Activated CD8-positive, alpha-beta memory T cell treated with anti-CD3 and anti-CD28 coated beads, Interleukin-2, amount 10 ng/mL, durations not matched to agents 7 days and 5 days (primary cell): ENCODE measurements around the gene WDR27. TPM values are rescaled to one million over a fixed set of nuclear protein-coding genes. Genes with fewer than 3 reads are reported as not detected.
"Not testable (repeated sequence)": the region's sequence is repeated elsewhere in the genome, so short reads cannot be mapped to it uniquely, and the experiment has no call there.

Source experiments
- ATAC-seq: fragments of 150-1000 bp; cut with Tn5 transposase; one replicate; pipeline ENCODE4 v1.10.0; 2021; ENCODE audit warnings: moderate library complexity
- CTCF ChIA-PET: fragments of 350-600 bp; sonication (Branson Sonifier 250); formaldehyde crosslinking; loops from one replicate; lab custom pipeline; 2021; ENCODE audit warnings: antibody characterized with exemption; lab: Charles Lee
- DNase-seq: peaks from one replicate; pipeline ENCODE4 v3.0.0-alpha.2; 2020
- H3K27ac Mint-ChIP-seq: one replicate; pipeline ENCODE4 v1.8.0; 2021; ENCODE audit warnings: mild to moderate bottlenecking, mixed read lengths
- H3K27me3 Mint-ChIP-seq: one replicate; pipeline ENCODE4 v1.8.0; 2021; ENCODE audit warnings: mixed read lengths
- H3K36me3 Mint-ChIP-seq: one replicate; pipeline ENCODE4 v1.8.0; 2021; ENCODE audit warnings: mild to moderate bottlenecking, mixed read lengths
- H3K4me1 Mint-ChIP-seq: one replicate; pipeline ENCODE4 v1.8.0; 2021; ENCODE audit warnings: mixed read lengths
- H3K4me3 Mint-ChIP-seq: one replicate; pipeline ENCODE4 v1.8.0; 2021; ENCODE audit warnings: mild to moderate bottlenecking, moderate library complexity, mixed read lengths
- H3K9me3 Mint-ChIP-seq: one replicate; pipeline ENCODE4 v1.8.0; 2022; ENCODE audit warnings: low read depth, mixed read lengths
- total RNA-seq, 2 experiments: library from RNA; stranded (reverse); gene quantifications; one replicate each; pipeline ENCODE4 v1.2.3, GENCODE V29; 2021

Gene WDR27
- total RNA-seq, 2 experiments from 2014 or later = 31.2 to 36.2 TPM

- H3K4me3 Mint-ChIP-seq = no peak overlapping the region
- DNase-seq (no peak), ATAC-seq (no peak)
- H3K27me3 Mint-ChIP-seq = peaks cover 10% of the 10 kb centered on the region
- no peaks in the 10 kb centered on the region for H3K9me3 Mint-ChIP-seq
- CTCF ChIA-PET = no interaction called here
- no peaks in the 10 kb centered on the region for H3K36me3 Mint-ChIP-seq
- no peaks in the 10 kb centered on the region for H3K4me1 Mint-ChIP-seq
- H3K27ac Mint-ChIP-seq = no peak overlapping the region
These were observed 210.3 kb downstream of the WDR27 start for GRCh38 chr6:169491482-169491881.

- no peak for ATAC-seq
- Mint-ChIP-seq H3K4me3 (no peak overlapping the region), H3K9me3 (no peaks in the 10 kb centered on the region), H3K4me1 (no peaks in the 10 kb centered on the region), H3K27ac (no peak overlapping the region), H3K36me3 (no peaks in the 10 kb centered on the region), H3K27me3 (peaks cover 3% of the 10 kb centered on the region)
- no peak for DNase-seq
- CTCF ChIA-PET = no interaction called here
These were observed 211.0 kb downstream of the WDR27 start for GRCh38 chr6:169490830-169491229.

- DNase-seq = no peak
- H3K4me3 Mint-ChIP-seq = no peak overlapping the region
- ATAC-seq = no peak
- H3K27me3 Mint-ChIP-seq = no peaks in the 10 kb centered on the region
- H3K36me3 Mint-ChIP-seq = no peaks in the 10 kb centered on the region
- H3K4me1 Mint-ChIP-seq = no peaks in the 10 kb centered on the region
- H3K27ac Mint-ChIP-seq = no peak overlapping the region
- CTCF ChIA-PET = no interaction called here
- no peaks in the 10 kb centered on the region for H3K9me3 Mint-ChIP-seq
These were observed 211.6 kb downstream of the WDR27 start for GRCh38 chr6:169490246-169490641.

DNA sequence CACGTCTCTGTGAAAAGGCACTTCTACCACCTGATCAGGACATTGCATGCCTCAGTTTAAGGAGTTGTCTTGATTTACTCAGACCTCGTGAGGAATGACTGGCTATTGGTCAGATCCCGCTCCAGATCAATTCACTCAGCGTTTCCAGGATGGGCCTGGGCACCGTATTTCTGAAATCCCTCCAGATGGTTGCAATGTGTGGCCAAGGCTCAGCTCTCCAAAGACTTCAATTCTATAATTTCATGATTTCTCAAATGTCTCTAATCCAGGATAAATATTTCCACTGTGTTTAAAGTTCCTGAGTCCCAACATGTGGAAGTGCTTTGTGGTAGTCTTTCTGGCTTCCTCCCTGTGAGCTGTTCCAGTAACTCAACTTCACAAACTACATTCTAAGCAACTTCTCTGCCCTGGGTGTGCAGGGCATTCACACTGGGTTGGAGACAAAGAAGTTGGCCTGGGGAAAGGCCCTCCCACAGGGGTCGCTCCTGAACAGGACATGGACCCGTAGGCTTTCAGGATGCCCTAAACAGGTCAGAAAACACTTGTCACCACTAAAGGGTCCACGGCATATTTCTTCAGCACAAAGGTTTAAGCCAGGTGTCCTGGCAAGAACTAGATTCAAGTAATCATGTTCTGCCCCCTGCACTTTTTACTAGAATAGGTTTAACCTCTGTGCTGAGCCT is 212.1 kb downstream of the WDR27 start:
- H3K4me3 Mint-ChIP-seq = no peak overlapping the region
- DNase-seq = no peak
- no peaks in the 10 kb centered on the region for H3K36me3 Mint-ChIP-seq
- no peaks in the 10 kb centered on the region for H3K9me3 Mint-ChIP-seq
- CTCF ChIA-PET = no interaction called here
- H3K27me3 Mint-ChIP-seq = no peaks in the 10 kb centered on the region
- H3K27ac Mint-ChIP-seq = no peak overlapping the region
- no peak for ATAC-seq
- no peaks in the 10 kb centered on the region for H3K4me1 Mint-ChIP-seq

DNA sequence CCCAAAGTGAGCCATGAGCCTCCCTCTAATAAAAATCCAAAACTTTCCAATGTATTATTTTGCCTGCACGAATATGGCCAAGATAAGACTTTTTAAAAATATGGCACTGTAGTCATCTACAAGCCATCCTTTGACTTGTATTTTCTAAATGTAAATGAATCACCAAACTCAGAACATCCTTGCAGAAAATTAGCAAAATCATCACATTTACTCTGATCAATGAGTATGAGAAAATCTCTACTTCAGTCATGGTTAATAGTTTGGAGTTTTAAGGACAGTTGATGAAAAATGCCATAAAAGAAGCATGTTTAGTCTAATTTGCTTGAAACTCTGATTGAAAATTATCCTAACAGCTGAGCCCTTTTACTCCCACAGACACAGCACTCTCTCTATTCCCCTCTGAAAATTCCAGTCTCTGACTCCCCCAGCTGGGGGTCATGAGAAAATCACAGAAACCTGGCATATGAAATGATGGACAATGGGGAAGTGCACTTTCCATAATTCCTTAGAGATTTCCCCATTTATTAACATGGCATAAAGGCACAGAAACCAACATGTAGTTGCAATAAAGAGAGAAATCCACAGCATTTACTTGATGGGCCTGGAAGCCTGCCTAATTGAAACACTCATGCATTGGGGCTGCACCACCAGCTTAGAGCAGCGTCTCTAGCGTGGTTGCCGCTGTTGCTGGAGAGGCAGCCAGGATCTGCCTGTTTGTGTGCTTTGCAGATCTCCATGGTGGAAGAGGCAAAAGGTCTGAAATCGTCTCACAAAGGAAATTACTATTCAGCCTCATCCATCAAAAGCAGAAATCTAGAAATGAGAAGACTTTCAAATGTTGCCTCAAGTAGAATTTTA is 214.0 kb downstream of the WDR27 start:
- CTCF ChIA-PET = no interaction called here
- peaks cover 3% of the 10 kb centered on the region for H3K9me3 Mint-ChIP-seq
- DNase-seq (no peak), ATAC-seq (no peak)
- H3K27me3 Mint-ChIP-seq = no peaks in the 10 kb centered on the region
- no peak overlapping the region for H3K4me3 Mint-ChIP-seq
- H3K4me1 Mint-ChIP-seq = no peaks in the 10 kb centered on the region
- H3K27ac Mint-ChIP-seq = no peak overlapping the region
- no peaks in the 10 kb centered on the region for H3K36me3 Mint-ChIP-seq

DNA sequence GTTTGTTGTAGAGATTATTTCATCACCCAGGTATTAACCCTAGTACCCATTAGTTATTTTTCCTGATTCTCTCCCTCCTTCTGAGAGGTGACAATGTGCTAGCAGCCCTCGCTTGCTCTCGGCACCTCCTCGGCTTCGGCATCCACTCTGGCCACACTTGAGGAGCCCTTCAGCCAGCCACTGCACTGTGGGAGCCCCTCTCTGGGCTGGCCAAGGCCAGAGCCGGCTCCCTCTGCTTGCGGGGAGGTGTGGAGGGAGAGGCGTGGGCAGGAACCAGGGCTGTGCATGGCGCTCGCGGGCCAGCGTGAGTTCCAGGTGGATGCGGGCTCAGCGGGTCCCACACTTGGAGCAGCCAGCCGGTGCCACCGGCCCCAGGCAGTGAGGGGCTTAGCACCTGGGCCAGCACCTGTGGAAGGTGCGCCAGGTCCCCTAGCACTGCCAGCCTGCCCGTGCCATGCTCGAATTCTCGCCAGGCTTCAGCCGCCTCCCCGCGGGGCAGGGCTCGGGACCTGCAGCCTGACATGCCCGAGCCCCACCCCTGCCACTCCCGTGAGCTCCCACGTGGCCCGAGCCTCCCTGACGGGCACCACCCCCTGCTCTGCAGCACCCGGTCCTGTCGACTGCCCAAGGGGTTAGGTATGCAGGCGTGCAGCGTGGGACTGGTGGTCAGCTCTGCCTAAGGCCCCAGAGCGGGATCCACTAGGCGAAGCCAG is 221.9 kb downstream of the WDR27 start:
- H3K4me1 Mint-ChIP-seq = no peaks in the 10 kb centered on the region
- H3K9me3 Mint-ChIP-seq = peaks cover 12% of the 10 kb centered on the region

DNA sequence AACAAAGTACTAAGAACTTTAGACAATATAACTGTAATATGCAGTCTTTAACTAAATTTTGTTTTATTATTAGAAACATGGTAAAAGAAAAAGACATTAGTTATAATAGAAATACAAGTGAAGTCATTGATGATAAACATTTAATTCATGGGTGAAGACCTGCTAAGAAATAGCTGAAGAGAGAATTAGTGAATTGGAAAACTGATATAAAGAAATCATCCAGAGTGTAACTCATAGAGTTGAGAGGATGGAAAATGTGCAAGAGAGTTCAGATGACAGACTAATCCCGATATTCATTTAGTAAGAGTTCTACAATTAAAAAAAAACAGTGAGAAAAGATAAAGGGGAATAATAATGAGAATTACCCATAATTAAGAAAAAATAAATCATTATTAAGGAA is 227.5 kb downstream of the WDR27 start:
- no peak for ATAC-seq
- peaks cover 4% of the 10 kb centered on the region for H3K36me3 Mint-ChIP-seq
- H3K27me3 Mint-ChIP-seq = no peaks in the 10 kb centered on the region
- CTCF ChIA-PET = no interaction called here
- H3K9me3 Mint-ChIP-seq = peaks cover 15% of the 10 kb centered on the region
- DNase-seq = no peak
- H3K27ac Mint-ChIP-seq = no peak overlapping the region
- H3K4me3 Mint-ChIP-seq = no peak overlapping the region
- H3K4me1 Mint-ChIP-seq = peaks cover 1% of the 10 kb centered on the region

More for the DNA sequence above, 221.9 kb downstream of the WDR27 start:
- Mint-ChIP-seq H3K27ac (no peak overlapping the region), H3K36me3 (peaks cover 2% of the 10 kb centered on the region), H3K4me3 (no peak overlapping the region), H3K27me3 (no peaks in the 10 kb centered on the region)
- CTCF ChIA-PET = no interaction called here
- DNase-seq = no peak
- no peak for ATAC-seq

GRCh38 chr6:169473663-169474062 is 228.2 kb downstream of the WDR27 start:
- CTCF ChIA-PET = no interaction called here
- no peak for DNase-seq
- no peaks in the 10 kb centered on the region for H3K27me3 Mint-ChIP-seq
- H3K27ac Mint-ChIP-seq = no peak overlapping the region
- peaks cover 1% of the 10 kb centered on the region for H3K36me3 Mint-ChIP-seq
- no peak for ATAC-seq
- no peak overlapping the region for H3K4me3 Mint-ChIP-seq
- H3K4me1 Mint-ChIP-seq = peaks cover 1% of the 10 kb centered on the region
- peaks cover 16% of the 10 kb centered on the region for H3K9me3 Mint-ChIP-seq

DNA sequence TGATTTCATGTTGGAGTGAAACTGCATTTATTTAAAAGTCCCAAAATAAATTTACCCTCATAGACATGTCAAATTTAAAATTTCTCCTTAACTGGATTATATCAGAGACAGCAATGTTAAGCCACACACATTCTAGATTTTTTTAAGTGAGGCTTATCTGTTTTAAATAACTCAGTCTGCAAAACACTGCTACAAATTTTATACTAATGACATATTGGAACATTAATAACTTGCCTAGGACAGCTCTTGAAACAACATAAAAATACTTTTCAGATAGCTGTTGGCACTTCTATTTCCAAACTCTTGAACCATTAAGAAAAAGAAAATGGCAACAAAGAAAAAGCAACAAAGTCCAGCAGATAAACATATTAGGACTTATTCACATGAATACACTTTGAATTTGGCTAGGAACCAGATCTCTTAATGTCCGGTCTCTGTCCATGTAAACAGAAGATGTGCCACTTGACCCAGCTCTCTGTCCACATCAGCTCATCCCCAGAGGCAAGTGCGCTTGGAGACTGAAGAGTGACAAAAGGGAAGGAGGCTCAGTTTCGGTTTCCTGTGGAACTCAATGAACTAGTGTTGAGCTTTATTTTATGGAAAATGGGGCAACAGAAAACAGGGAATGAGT is 228.9 kb downstream of the WDR27 start:
- Mint-ChIP-seq H3K4me1 (peaks cover 1% of the 10 kb centered on the region), H3K4me3 (no peak overlapping the region), H3K9me3 (peaks cover 20% of the 10 kb centered on the region), H3K36me3 (peaks cover 1% of the 10 kb centered on the region), H3K27ac (no peak overlapping the region), H3K27me3 (no peaks in the 10 kb centered on the region)
- CTCF ChIA-PET = no interaction called here
- ATAC-seq (no peak), DNase-seq (no peak)

- Mint-ChIP-seq H3K9me3 (peaks cover 24% of the 10 kb centered on the region), H3K4me1 (peaks cover 1% of the 10 kb centered on the region), H3K27ac (no peak overlapping the region), H3K36me3 (peaks cover 1% of the 10 kb centered on the region), H3K27me3 (no peaks in the 10 kb centered on the region), H3K4me3 (no peak overlapping the region)
- no peak for ATAC-seq
- CTCF ChIA-PET = no interaction called here
- no peak for DNase-seq
These were observed 231.0 kb downstream of the WDR27 start for GRCh38 chr6:169470790-169471189.

- H3K36me3 Mint-ChIP-seq = no peaks in the 10 kb centered on the region
- ATAC-seq (no peak), DNase-seq (no peak)
- CTCF ChIA-PET = no interaction called here
- H3K27me3 Mint-ChIP-seq = no peaks in the 10 kb centered on the region
- peaks cover 1% of the 10 kb centered on the region for H3K4me1 Mint-ChIP-seq
- no peak overlapping the region for H3K27ac Mint-ChIP-seq
- H3K4me3 Mint-ChIP-seq = no peak overlapping the region
- peaks cover 20% of the 10 kb centered on the region for H3K9me3 Mint-ChIP-seq
These were observed 232.8 kb downstream of the WDR27 start for GRCh38 chr6:169469028-169469427.

GRCh38 chr6:169467755-169468154 is 234.1 kb downstream of the WDR27 start:
- H3K27me3 Mint-ChIP-seq, DNase-seq, ATAC-seq, H3K4me3 Mint-ChIP-seq, H3K27ac Mint-ChIP-seq, CTCF ChIA-PET, H3K36me3 Mint-ChIP-seq, H3K4me1 Mint-ChIP-seq: not testable (repeated sequence)
- peaks cover 20% of the 10 kb centered on the region for H3K9me3 Mint-ChIP-seq

- H3K36me3 Mint-ChIP-seq, H3K4me3 Mint-ChIP-seq, CTCF ChIA-PET, DNase-seq, H3K27ac Mint-ChIP-seq, ATAC-seq, H3K27me3 Mint-ChIP-seq, H3K4me1 Mint-ChIP-seq: not testable (repeated sequence)
- H3K9me3 Mint-ChIP-seq = peaks cover 20% of the 10 kb centered on the region
These were observed 235.6 kb downstream of the WDR27 start for GRCh38 chr6:169466256-169466655.
